Astrocyte (in vitro differentiated cells and primary cell): ENCODE results near the gene SLC4A3. TPM values are rescaled to one million over a fixed set of nuclear protein-coding genes. Genes with fewer than 3 reads are reported as not detected.

Experiments
- DNase-seq: peaks from one replicate; pipeline ENCODE4 v3.0.0-alpha.2; 2010; ENCODE audit warnings: low read depth
- FAIRE-seq: peaks from 2 replicates; lab custom pipeline; 2011; peaks lifted over from hg19 to GRCh38; lab: Jason Lieb, UNC
- H2AFZ ChIP-seq: 2 replicates; pipeline ENCODE4 v1.6.0; 2012; ENCODE audit warnings: low read depth, low read length, inconsistent platforms
- H3K27ac ChIP-seq: 2 replicates; pipeline ENCODE4 v1.5.1; 2011; ENCODE audit warnings: low read depth, low read length, inconsistent platforms
- H3K27me3 ChIP-seq: 2 replicates; pipeline ENCODE4 v1.6.0; 2011; ENCODE audit warnings: low read length, inconsistent platforms; ENCODE audit not compliant: insufficient read depth
- H3K36me3 ChIP-seq: 2 replicates; pipeline ENCODE4 v1.5.1; 2011; ENCODE audit warnings: low read length, inconsistent platforms; ENCODE audit not compliant: insufficient read depth
- H3K4me1 ChIP-seq: 2 replicates; pipeline ENCODE4 v1.5.1; 2011; ENCODE audit warnings: low read length, inconsistent platforms; ENCODE audit not compliant: insufficient read depth
- H3K4me2 ChIP-seq: 2 replicates; pipeline ENCODE4 v1.6.0; 2012; ENCODE audit warnings: low read length, inconsistent platforms
- H3K4me3 ChIP-seq: 2 replicates; pipeline ENCODE4 v1.5.1; 2011; ENCODE audit warnings: low read depth, mild to moderate bottlenecking, low read length, inconsistent platforms; ENCODE audit not compliant: insufficient read depth
- H3K79me2 ChIP-seq: 2 replicates; pipeline ENCODE4 v1.6.0; 2012; ENCODE audit warnings: mild to moderate bottlenecking, low read length, inconsistent platforms; ENCODE audit not compliant: insufficient read depth
- H3K9ac ChIP-seq: 2 replicates; pipeline ENCODE4 v1.6.0; 2012; ENCODE audit warnings: mild to moderate bottlenecking, low read length, inconsistent platforms
- H3K9me3 ChIP-seq: 2 replicates; pipeline ENCODE4 v1.5.1; 2012; ENCODE audit warnings: low read depth, mild to moderate bottlenecking, low read length, inconsistent platforms; ENCODE audit not compliant: insufficient read depth
- H4K20me1 ChIP-seq: 2 replicates; pipeline ENCODE4 v1.6.0; 2012; ENCODE audit warnings: low read length, inconsistent platforms; ENCODE audit not compliant: insufficient read depth
- H3K27ac Mint-ChIP-seq: one replicate; pipeline ENCODE4 v1.8.0; 2021; ENCODE audit warnings: mild to moderate bottlenecking, mixed read lengths; ENCODE audit not compliant: unreplicated experiment
- H3K27me3 Mint-ChIP-seq: one replicate; pipeline ENCODE4 v1.8.0; 2021; ENCODE audit warnings: low read depth, mixed read lengths; ENCODE audit not compliant: unreplicated experiment
- H3K36me3 Mint-ChIP-seq: one replicate; pipeline ENCODE4 v1.8.0; 2021; ENCODE audit warnings: low read depth, mixed read lengths; ENCODE audit not compliant: unreplicated experiment
- H3K4me1 Mint-ChIP-seq: one replicate; pipeline ENCODE4 v1.8.0; 2021; ENCODE audit warnings: low read depth, mixed read lengths; ENCODE audit not compliant: unreplicated experiment
- H3K4me3 Mint-ChIP-seq: one replicate; pipeline ENCODE4 v1.8.0; 2021; ENCODE audit warnings: mild to moderate bottlenecking, moderate library complexity, mixed read lengths; ENCODE audit not compliant: unreplicated experiment
- H3K9me3 Mint-ChIP-seq: one replicate; pipeline ENCODE4 v1.8.0; 2021; ENCODE audit warnings: mild to moderate bottlenecking, mixed read lengths; ENCODE audit not compliant: unreplicated experiment
- EZH2 ChIP-seq: IDR thresholded peaks from 2 replicates; pipeline ENCODE4 v1.6.1; 2012; ENCODE audit warnings: mild to moderate bottlenecking, low read length, inconsistent platforms; ENCODE audit not compliant: insufficient read depth
- total RNA-seq: library from RNA; stranded (reverse); gene quantifications from 2 replicates; pipeline ENCODE4 v1.2.1, GENCODE V29; 2021
- TF ChIP-seq, protein P1 (sequence below): IDR thresholded peaks from 2 replicates; pipeline ENCODE4 v1.5.1; 2011; ENCODE audit warnings: low read depth, mild to moderate bottlenecking, inconsistent platforms, low read length, moderate library complexity; ENCODE audit not compliant: insufficient read depth

SLC4A3 gene
- total RNA-seq, 1 donor from 2014 or later = 11.2 TPM

DNA sequence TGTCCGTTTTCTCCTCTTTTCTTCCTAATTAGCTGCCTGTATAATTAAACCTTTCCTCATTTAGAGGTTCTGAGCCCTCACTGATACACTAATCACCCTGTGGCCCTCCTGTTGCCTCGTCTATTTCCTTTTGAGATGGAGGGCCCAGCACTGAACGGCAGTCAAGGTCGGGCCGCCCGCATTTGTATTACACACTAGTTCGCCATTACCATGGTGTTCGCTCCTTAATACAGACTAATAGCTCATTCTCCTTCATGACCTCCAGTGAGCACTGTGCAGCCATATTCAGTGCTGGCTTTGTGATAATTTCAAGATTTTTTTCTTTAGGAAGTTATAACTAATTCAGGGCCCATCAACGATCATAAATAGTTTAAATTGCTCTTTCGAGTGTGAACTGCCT is 64.1 kb downstream of the SLC4A3 start:
- no peaks in the 10 kb centered on the region for H3K27me3 Mint-ChIP-seq
- no peaks in the 10 kb centered on the region for H3K79me2 ChIP-seq
- H3K9me3 Mint-ChIP-seq = peaks cover 2% of the 10 kb centered on the region
- H3K36me3 Mint-ChIP-seq = no peaks in the 10 kb centered on the region
- H3K4me2 ChIP-seq = no peak overlapping the region
- H3K9ac ChIP-seq = no peak overlapping the region
- no peak overlapping the region for H3K4me3 Mint-ChIP-seq
- no peaks in the 10 kb centered on the region for H3K36me3 ChIP-seq
- H3K27ac Mint-ChIP-seq = no peak overlapping the region
- H3K27me3 ChIP-seq = no peaks in the 10 kb centered on the region
- H3K4me1 ChIP-seq = peaks cover 35% of the 10 kb centered on the region
- TF ChIP-seq EZH2 = no peak
- TF ChIP-seq, protein P1, sequence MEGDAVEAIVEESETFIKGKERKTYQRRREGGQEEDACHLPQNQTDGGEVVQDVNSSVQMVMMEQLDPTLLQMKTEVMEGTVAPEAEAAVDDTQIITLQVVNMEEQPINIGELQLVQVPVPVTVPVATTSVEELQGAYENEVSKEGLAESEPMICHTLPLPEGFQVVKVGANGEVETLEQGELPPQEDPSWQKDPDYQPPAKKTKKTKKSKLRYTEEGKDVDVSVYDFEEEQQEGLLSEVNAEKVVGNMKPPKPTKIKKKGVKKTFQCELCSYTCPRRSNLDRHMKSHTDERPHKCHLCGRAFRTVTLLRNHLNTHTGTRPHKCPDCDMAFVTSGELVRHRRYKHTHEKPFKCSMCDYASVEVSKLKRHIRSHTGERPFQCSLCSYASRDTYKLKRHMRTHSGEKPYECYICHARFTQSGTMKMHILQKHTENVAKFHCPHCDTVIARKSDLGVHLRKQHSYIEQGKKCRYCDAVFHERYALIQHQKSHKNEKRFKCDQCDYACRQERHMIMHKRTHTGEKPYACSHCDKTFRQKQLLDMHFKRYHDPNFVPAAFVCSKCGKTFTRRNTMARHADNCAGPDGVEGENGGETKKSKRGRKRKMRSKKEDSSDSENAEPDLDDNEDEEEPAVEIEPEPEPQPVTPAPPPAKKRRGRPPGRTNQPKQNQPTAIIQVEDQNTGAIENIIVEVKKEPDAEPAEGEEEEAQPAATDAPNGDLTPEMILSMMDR = no peak
- peak overlapping the region; percentile 26 for H2AFZ ChIP-seq
- no peak overlapping the region for H3K27ac ChIP-seq
- FAIRE-seq = no peak
- DNase-seq = no peak
- no peaks in the 10 kb centered on the region for H3K9me3 ChIP-seq
- no peaks in the 10 kb centered on the region for H4K20me1 ChIP-seq
- H3K4me3 ChIP-seq = no peak overlapping the region
- peaks cover 17% of the 10 kb centered on the region for H3K4me1 Mint-ChIP-seq

Other genes with a start within 250 kb of the SLC4A3 start
- 44.8 and 53.9 TPM in 2 replicates for gene DNPEP, start 239.7 kb upstream of the SLC4A3 start, total RNA-seq
- 5.2 and 5.4 TPM in 2 replicates for gene DES, start 209.3 kb upstream of the SLC4A3 start, total RNA-seq
- gene SPEG, start 192.8 kb upstream of the SLC4A3 start, total RNA-seq = 71.2 and 76.1 TPM in 2 replicates
- 49.5 and 55.3 TPM in 2 replicates for gene GMPPA, start 128.7 kb upstream of the SLC4A3 start, total RNA-seq
- 0.39 and 0.70 TPM in 2 replicates for gene ASIC4, start 113.1 kb upstream of the SLC4A3 start, total RNA-seq
- 151 and 163 TPM in 2 replicates for gene CHPF, start 83.8 kb upstream of the SLC4A3 start, total RNA-seq
- gene TMEM198, start 83.6 kb upstream of the SLC4A3 start, total RNA-seq = 3.8 TPM in 2 replicates
- gene OBSL1, start 56.1 kb upstream of the SLC4A3 start, total RNA-seq = 77.5 and 88.1 TPM in 2 replicates
- gene INHA, start 55.3 kb upstream of the SLC4A3 start, total RNA-seq = 0.52 and 0.99 TPM in 2 replicates
- 24.9 TPM in 2 replicates for gene STK11IP, start 29.8 kb upstream of the SLC4A3 start, total RNA-seq